Measurements from ENCODE around the gene ACAD10. TPM values are rescaled to one million over a fixed set of nuclear protein-coding genes. Genes with fewer than 3 reads are reported as not detected.

ACAD10 gene
- total RNA-seq, 1 donor from 2014 or later, result 11.6 TPM

- Histone ChIP-seq H3K36me3 (ENCODE audit: control insufficient read depth, insufficient read depth, low read length) (peaks cover 30% of the 10 kb centered on the region), H3K27me3 (ENCODE audit: control insufficient read depth, insufficient read depth, low read length) (no peaks in the 10 kb centered on the region), H3K4me3 (ENCODE audit: low read depth, low read length) (no peak overlapping the region)
- DNase-seq (ENCODE audit: low read depth) (no peak), FAIRE-seq (no peak)
- TF ChIP-seq CTCF (IDR thresholded peaks at IDR 0.05; ENCODE audit: insufficient read depth, low read length, severe bottlenecking), result no peak
These were observed 117.3 kb downstream of the ACAD10 start for GRCh38 chr12:111803038-111803626.

- no peak for DNase-seq (ENCODE audit: low read depth)
- Histone ChIP-seq H3K36me3 (ENCODE audit: control insufficient read depth, insufficient read depth, low read length) (peaks cover 30% of the 10 kb centered on the region), H3K27me3 (ENCODE audit: control insufficient read depth, insufficient read depth, low read length) (no peaks in the 10 kb centered on the region), H3K4me3 (ENCODE audit: low read depth, low read length) (no peak overlapping the region)
- no peak for TF ChIP-seq CTCF (IDR thresholded peaks at IDR 0.05; ENCODE audit: insufficient read depth, low read length, severe bottlenecking)
- FAIRE-seq, result no peak
These were observed 118.0 kb downstream of the ACAD10 start for GRCh38 chr12:111803851-111804250.

- H3K4me3 ChIP-seq (ENCODE audit: low read depth, low read length), result no peak overlapping the region
- H3K27me3 ChIP-seq (ENCODE audit: control insufficient read depth, insufficient read depth, low read length), result no peaks in the 10 kb centered on the region
- no peak for DNase-seq (ENCODE audit: low read depth)
- H3K36me3 ChIP-seq (ENCODE audit: control insufficient read depth, insufficient read depth, low read length), result peaks cover 22% of the 10 kb centered on the region
- TF ChIP-seq CTCF (IDR thresholded peaks at IDR 0.05; ENCODE audit: insufficient read depth, low read length, severe bottlenecking), result no peak
- FAIRE-seq, result no peak
These were observed 120.5 kb downstream of the ACAD10 start for GRCh38 chr12:111806304-111806703.

Other genes with a start within 250 kb of the ACAD10 start
- gene ATXN2, start 86.7 kb upstream of the ACAD10 start, total RNA-seq, result 8.7 and 11.0 TPM in 2 replicates
- 18.7 and 25.9 TPM in 2 replicates for gene BRAP, start 97 bp upstream of the ACAD10 start, total RNA-seq
- gene ALDH2, start 80.9 kb downstream of the ACAD10 start, total RNA-seq, result 41.9 and 106 TPM in 2 replicates
- gene MAPKAPK5, start 156.2 kb downstream of the ACAD10 start, total RNA-seq, result 43.3 and 45.5 TPM in 2 replicates